HG03135 (cell line): Measurements from ENCODE around the gene TMBIM4.
"Not testable (repeated sequence)": the region's sequence is repeated elsewhere in the genome, so short reads cannot be mapped to it uniquely, and the experiment has no call there.

ENCODE experiments used
- ATAC-seq: cut with Tn5 transposase; IDR thresholded peaks from one replicate; pipeline ENCODE4 v1.9.1; 2021; ENCODE audit warnings: mild to moderate bottlenecking, moderate library complexity; ENCODE audit not compliant: unreplicated experiment

The TMBIM4 gene

DNA sequence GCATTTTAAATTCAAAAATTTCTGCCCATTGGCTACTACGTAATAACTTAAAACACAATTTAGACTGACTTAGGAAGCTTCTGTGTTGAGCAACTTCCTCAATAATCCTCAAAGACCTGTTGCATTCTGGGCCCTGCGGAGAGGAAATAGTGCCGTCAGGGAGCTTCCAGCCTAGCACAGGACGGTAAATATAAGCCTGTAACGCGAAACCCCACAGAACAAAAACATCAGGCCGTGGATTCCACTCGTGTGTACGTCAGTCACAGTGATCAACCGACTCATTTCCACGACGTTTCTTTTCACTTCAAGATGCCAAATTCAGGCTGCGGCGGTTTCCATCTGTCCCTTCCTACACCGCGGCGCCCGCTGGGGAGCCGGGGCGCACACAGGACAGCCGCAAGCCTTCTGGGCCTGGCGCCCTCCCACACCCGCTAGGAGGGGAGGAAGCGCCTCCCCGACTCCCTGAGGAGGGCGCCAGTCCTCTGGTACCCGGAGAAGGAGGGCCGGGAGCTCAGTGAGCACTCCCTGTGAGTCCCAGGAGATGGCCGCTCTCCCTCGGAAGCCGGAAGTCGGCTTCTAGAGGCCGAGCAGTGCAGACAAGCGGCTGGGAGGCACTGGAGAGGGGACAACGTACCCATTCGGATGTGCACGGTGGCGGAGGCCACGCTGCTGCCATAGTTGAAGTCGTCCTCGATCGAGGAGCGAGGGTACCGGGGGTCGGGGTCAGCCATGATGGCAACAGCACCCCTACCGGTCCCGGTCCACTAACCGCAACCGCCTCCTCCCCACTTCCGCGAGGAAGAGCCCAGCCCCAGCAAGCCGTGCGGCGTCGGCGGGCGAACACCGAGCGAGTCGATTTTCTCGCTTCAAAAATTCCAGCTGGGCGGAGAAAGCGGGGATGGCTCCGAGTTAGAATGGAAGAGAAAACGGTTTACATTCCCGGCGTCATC is at the start of gene TMBIM4:
TMBIM4 (minus strand) TSS at position 776 of the 950 bp plus-strand sequence; CDS start at position 731, 45 bp downstream.
- ATAC-seq = peak; percentile 88

DNA sequence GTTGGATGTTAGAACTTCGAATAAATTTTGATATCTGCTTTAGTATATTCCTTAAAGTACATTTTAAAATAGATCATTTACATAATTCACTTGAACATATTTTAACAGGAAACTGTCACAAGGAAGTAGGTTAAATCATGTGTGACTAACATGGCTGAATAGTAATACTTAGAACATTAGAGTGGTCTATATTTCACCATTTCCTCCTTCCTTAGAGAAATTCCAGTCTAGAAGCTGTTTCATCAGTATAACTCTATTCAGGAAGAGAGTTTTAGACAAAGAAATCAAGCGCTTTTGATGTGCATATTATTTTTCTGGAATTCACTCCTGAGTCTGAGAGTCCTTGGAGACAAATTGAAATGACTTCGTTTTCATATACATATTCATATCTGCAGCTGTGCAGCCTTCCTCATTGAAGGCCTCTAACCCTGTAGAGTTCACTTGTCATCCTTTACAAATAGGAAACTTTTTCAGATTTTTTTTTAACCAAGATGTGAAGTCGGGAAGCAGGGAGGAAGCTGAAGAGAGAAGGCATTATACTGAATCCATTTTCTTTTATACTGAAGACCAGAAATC is 47.6 kb upstream of the TMBIM4 start:
- ATAC-seq = no peak

DNA sequence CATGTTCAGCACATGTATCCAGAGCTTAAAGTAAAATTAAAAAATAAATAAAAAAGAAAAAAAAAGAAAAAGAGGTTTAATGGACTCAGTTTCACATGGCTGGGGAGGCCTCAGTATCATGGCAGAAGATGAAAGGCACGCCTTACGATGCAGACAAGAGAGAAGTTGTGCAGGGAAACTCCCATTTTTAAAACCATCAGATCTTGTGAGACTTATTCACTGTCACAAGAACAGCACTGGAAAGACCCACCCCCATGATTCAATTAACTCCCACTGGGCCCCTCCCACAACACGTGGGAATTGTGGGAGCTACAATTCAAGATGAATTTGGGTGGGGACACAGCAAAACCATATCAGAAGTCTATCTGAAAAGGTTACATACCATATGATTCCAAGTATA is 43.2 kb upstream of the TMBIM4 start:
- ATAC-seq = not testable (repeated sequence)

DNA sequence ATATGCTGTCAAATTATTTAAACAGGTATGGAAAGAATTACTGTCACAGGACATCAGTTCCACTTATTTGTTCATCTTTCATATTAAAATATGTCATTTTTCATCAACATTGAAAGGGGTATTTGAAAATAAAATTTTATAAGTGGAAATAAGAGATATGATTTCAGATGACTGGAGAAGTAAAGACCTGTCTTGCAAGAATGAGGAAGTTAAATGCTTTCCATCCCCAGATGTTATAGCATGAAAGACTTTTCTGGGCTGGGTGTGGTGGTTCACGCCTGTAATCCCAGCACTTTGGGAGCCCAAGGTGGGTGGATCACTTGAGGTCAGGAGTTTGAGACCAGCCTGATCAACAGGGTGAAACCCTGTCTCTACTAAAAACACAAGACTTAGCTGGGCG is 41.8 kb upstream of the TMBIM4 start:
- not testable (repeated sequence) for ATAC-seq

DNA sequence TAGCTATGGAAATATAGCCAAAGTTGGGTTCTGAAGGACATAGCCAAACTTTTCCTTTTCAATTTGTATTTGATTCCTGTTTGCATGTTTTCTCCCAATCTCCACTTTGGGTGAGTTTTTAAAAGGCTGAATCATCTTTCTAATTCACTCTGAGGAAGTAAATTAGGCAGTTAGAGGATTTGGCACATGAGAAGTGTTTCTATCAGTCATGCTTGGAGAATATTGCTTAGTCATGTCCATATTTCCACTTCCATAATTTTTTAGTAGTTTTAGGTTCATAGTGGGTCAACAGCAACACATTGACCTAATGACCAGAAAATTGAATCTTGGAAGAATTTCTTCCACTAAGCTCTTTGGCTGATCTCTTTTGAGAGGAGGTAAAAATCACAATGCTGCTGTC is 41.0 kb upstream of the TMBIM4 start:
- ATAC-seq = no peak

DNA sequence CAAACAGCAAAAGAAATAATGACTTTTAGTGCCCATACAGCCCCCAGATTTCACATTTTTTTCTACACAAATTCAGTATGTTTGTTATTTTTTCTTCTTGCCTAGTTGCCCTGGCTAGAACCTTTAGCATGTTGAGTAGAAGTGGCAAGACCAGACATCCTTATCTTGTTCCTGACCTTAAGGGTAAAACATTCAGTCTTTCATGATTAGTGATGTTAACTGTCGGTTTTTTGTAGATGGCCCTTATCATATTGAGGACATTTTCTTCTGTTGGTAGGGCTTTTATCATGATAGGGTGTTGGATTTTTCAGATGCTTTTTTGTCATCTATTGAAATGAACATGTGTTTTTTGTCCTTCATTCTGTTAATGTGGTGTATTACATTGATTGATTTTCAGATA is 36.3 kb upstream of the TMBIM4 start:
- no peak for ATAC-seq

DNA sequence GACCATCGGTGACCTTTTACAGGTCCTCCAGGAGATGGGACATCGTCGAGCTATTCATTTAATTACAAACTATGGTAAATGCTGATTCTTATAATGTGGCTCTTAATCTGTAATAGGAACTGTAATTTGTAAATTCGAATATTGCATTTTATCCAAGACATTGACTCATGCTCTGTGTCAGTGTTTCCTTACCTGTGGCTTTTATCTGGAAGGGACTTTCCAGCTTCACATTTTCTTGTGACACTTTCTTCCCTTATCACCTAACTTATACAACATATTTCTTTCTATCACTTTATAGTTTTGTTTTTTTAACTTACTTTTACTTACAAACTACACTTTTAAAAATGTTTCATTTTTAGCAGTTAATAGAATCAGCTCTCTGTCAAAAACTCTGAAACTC is 34.0 kb upstream of the TMBIM4 start:
- ATAC-seq = no peak

- ATAC-seq = no peak
Observed at GRCh38 chr12:66199831-66200509, 30.2 kb upstream of the TMBIM4 start.

DNA sequence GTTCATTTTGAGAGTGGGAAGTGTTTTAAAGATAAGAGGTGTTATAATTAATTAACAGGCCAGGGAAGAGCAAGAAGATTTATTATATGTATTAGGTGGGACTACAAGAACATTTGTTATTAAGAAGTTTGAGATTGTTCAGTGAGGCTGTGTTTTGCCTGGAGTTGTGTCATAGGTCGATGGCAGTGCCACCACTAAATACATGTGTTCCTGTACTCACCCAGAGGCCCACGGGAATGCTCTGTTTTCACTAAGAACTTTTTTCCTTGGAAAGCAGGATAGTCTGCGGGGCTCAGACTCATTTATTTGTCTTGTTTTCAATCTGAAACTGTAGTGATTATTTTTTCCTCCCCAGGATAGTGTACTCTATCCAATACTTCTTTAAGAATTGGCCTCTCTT is 29.3 kb upstream of the TMBIM4 start:
- ATAC-seq = no peak

DNA sequence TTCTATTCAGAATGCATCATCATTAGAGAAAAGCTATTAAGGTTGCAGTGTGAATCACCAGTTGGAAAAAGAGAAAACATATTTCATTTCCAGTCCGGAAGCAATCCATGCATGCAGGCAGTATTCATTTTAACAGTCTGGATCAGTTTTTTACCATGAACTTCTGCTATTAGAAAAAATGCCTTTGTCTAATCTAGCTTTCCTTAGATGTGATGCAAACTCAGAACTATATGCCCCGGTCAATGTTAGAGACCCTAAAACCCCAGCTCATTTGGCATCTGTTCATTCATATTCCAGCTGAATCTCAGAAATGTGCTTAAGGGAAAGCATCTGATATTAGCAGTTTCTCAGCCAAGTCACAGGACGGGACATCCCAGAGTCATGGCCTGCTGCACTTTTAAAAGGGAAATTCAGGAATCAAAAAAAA is 27.7 kb upstream of the TMBIM4 start:
- ATAC-seq = no peak

DNA sequence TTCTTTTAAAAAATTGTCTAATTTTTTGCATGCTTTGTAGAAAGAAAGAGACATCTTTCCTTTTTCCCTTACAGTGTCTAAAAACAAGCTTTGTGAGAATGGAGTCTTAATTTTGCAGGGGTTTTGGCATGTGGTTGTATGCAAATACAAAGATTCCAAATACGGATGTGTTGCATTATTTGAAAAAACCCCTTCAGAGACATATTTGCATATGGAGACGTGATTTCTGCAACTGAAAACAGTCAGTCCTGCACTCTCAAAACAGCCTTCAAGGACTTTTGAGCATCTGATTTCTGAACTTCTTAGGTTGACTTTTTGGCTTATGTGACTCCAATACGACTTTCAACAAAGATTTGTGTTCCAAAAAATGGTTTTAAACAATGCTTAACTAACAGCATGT is 27.0 kb upstream of the TMBIM4 start:
- peak; percentile 89 for ATAC-seq

DNA sequence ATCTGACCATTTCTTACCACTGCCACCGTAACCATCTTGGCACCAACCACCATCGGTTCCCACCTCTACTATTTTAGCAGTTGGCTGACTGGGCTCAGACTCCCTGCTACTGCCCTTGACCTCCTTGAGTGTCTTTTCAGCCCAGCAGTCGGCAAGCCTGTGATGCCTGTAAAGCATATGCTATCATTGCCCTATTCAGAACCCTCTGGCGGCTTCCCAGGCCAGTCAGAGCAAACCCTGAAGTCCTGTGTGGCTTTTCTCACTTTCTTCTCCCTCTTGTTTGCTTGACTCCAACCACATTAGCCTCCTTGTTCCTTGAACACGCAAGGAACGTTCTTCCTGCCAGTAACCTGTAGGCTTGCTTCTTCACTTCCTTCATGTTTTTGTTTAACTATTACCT is 25.4 kb upstream of the TMBIM4 start:
- no peak for ATAC-seq

- no peak for ATAC-seq
Observed at GRCh38 chr12:66194122-66194521, 24.3 kb upstream of the TMBIM4 start.

- ATAC-seq = no peak
Observed at GRCh38 chr12:66191547-66192126, 21.8 kb upstream of the TMBIM4 start.

DNA sequence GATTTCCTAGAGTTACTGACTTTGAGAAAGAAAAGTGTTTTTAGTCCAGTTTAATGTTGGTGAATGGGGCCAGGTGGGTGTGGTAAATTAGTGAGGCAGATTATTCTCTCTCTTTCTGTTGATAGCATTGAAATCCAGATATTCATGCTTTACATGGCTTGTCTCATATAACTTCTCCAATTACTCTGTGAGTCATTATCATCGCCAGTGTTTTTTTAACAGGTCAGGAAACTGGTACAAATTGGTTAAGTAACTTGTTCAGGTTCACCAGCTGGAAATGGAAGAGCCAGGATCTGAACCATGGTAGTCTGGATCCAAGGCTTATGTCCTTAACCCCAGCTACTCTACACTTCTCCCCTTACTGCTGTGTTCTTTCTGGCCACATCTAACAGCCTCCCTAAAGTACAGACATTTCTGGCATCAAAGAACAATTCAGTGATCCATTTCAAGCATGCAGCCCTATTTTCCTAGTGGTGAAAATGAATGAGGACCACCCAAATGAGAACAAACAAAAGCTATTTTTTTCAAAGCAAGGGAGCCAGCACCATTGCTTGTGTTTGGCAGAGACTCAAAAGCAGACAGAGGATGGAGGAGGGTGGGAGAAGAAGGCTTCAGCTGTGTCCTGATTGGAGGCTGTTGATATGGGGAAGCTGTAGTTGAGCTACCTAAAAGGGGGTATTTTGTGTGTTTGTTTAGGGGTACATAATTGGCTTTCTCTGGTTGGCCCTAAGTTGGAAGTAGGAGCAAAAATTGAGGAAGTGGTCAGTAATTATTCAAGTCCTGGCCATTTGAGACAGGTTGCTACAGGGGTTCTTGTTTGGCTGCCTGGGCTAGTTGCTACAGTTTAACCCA is 20.9 kb upstream of the TMBIM4 start:
- ATAC-seq = peak; percentile 37

- no peak for ATAC-seq
Observed at GRCh38 chr12:66189889-66190288, 20.1 kb upstream of the TMBIM4 start.

DNA sequence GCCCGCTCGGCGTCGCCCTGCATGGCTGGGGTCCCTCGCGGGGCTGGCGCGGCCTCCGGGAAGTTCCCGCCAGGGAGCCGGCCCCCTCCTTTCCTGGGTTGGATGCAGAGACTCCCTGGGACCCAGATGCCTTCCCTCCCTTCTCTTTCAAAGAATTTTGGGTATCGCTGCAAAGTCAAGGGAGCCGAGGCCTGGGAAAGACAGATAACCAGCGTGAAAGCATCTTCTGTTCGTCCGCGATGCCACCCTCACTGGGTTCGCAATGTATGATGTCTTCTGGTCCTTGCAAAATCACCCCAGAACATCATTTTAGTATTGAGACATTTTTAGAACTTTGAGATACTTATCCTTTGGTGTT is 19.7 kb upstream of the TMBIM4 start:
- no peak for ATAC-seq

DNA sequence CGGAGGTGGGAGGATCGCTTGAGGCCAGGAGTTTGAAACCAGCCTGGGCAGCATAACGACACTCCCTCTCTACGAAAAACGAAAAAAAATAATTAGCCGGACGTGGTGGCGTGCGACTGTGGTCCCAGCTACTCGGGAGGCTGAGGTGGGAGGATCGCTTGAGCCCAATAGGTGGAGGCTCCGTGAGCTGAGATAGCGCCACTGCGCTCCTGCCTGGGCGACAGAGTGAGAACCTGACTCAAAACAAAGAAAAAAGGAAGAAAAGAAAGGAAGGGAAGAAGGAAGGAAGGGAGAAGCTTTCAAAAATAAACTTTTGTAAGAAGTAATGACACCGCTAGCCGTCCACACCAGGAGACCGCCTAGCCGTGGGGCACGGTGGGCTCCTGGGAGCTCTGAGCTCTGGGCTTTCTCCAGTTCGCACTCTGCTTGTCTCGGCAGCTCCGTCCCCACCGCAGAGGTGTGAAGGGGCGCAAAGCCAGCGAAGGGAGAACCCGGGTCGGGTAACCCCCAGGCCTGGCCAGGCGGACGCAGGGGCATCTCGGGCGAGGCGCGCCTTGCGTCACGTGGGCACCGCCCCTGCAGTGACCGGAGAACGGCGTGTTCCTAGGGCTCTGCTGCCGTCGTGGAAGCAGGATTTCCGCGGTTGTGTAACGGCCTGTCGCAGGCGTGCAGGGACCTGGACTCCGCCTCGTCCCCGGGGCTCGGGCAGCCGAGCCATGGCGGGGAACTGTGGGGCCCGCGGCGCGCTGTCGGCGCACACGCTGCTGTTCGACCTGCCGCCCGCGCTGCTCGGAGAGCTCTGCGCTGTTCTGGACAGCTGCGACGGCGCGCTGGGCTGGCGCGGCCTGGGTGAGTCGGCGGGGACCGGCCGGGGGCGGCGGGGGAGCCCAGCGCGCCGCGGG is 19.0 kb upstream of the TMBIM4 start, which contains the start of gene IRAK3:
IRAK3 (plus strand) TSS at position 631 of the 902 bp plus-strand sequence; CDS start at position 717, 86 bp downstream.
- peak; percentile 61 for ATAC-seq

DNA sequence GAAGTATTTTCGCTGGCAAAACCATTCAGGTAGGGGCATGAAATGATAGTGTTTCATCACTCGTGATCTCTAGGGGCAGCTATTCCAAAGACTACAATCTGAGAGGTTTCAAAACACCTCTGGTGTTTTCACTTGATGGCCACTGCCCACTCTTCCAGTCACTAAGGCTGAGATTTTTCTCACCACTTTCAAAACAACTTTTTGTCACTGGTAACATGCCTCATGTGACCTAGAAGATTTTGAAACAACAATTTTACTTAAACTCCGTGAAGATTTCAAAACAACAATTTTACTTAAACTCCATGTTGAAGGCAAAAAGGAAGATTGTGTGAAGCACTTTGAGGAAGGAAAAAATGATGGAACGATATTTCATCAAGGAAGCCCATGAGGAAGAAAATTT is 18.0 kb upstream of the TMBIM4 start:
- no peak for ATAC-seq
